ENCODE data around the gene MRPL16. TPM values are rescaled to one million over a fixed set of nuclear protein-coding genes. Genes with fewer than 3 reads are reported as not detected.
"Not testable (repeated sequence)": the region's sequence is repeated elsewhere in the genome, so short reads cannot be mapped to it uniquely, and the experiment has no call there.

Gene MRPL16
- total RNA-seq (2014; rRNA removed; shearing (Covaris generic)) = 94.0 and 100 TPM in 2 replicates

DNA sequence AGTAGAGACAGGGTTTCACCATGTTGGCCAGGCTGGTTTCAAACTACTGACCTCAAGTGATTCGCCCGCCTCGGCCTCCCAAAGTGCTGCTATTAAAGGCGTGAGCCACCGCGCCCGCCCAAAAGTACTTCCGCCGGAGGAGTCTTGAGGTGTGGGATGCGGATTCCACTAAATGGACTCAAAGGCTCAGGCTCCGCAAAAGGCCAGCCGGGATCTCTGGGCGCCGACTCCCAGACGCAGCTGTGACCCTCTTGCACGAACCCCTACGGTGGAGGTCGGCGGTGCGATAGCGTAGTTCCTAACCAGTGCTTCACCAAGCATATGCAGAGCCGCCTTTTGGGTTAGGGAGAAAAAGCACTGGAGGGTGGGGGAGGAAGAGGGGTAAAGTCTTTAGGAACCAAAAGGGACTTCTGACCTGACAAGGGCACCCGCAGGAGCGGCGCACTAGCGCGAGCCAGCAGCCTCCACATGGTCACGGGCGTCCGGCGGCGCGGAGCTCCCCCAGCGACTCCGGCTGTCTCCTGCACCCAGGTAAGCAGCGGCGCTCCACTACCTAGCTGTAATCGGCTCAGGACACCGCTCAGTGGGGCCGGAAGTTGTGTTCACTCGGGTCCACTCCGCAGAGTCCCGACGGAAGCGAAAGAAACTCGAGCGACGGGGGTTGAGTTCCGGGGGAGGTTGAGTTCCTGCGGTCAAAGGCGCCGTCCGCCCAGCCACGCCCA is at the start of gene MRPL16:
TSS of gene MRPL16 (minus strand) at position 590 of the 722 bp plus-strand sequence. CDS start at position 470, 120 bp downstream.
- DNase-seq (ENCODE audit: low spot score) = peak; percentile 96

DNA sequence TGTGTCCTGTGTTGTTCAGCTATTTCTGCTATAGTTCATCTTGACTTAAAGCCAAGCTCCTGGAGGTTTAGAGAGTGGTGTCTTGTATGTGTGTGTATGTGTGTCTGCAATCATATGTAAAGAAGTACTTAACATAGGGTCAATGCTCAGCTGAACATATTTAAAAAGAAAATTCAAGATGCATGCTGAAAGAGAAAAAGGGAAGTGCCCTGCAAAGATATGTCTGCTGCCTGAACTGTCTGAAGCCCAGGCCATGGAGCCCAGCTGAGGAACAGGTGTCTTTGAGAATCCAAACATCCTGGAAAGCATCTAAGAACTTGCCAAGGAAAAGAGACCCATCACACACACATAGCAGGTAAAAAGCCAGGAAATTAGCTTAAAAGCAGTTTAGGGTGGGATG is 49.1 kb upstream of the MRPL16 start:
- no peak for DNase-seq (ENCODE audit: low spot score)

DNA sequence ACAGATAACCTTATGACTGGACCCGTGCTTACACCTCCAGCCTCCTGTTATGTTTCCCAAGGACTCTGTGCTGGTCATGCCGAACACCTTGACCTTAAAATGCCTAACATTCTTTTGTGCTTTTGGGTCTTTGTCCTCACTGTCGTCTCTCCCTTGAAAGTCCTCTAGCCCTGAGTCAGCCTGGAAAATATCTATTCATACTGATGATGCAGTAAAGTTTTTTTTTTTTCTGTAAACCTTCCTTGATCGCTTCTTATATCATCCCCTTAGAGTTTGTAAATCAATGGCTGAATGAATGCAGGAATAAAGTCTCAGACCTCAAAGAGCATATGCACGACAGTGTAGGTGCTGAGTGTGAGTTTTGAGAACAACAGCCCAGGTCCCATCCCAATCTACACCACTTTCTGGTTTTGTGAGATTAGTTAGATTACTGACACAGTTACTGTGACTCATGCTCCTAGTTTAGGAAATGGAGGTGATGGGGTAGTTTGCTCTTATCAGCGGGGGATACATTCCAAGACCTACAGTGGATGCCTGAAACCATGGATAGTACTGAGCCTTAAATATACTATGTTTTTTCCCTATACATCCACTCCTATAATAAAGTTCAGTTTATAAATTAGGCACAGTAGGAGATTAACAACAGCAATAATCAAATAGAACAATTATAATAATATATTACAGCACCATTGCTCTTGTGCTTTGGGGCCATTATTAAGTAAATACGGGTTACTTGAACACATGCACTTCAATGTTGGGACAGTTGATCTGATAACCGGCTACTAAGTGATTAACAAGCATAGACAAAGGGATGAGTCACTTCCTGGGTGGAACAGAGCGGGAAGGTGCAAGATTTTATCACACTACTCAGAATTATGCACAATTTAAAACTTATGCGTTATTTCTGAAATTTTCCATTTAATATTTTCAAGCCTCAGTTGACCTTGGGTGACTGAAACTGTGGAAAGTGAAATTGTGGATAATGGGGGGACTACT is 47.2 kb upstream of the MRPL16 start:
- DNase-seq (ENCODE audit: low spot score) = peak; percentile 73

DNA sequence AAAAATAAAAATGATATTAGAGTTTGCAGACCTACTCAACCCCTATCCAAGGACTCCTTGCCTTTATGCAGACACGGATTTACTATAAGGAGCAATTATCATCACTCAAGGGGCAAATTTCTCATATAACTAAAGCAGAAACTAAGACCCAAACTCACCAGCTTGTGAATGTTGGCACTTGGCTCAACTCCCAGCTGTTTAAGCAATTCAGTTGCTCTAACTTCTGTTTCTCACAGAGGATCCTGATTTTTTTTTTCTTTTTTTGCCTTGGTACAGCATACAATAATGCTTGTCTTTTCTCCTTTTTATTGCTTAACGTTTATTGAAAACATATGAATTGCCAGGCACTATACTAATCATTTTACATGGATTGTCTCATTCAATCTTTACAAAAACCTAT is 44.3 kb upstream of the MRPL16 start:
- DNase-seq (ENCODE audit: low spot score) = no peak

DNA sequence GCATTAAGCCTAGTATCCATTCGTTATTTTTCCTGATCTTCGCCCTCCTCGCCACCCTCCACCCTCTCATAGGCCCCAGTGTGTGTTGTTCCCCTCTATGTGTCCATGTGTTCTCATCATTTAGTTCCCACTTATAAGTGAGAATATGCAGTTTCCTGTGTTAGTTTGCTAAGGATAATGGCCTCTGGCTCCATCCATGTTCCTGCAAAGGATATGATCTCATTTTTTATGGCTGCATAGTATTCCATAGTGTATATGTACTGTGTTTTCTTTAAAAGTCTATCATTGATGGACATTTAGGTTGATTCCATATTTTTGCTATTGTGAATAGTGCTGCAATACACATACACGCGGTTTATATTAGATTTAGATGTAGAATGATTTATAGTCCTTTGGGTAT is 40.8 kb upstream of the MRPL16 start:
- DNase-seq (ENCODE audit: low spot score) = not testable (repeated sequence)

DNA sequence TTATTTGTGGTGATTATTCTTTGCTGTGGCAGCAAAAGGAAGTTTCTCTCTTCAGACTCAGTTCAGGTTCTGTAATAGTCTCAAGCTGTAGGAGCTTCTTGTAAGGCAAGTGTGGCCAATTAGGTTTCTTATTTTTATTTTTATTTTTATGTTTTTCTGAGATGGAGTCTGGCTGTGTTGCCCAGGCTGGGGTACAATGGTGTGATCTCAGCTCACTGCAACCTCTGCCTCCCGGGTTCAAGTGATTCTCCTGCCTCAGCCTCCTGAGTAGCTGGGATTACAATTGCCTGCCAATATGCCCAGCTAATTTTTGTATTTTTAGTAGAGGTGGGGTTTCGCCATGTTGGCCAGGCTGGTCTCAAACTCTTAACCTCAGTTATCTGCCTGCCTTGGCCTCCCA is 39.0 kb upstream of the MRPL16 start:
- not testable (repeated sequence) for DNase-seq (ENCODE audit: low spot score)

DNA sequence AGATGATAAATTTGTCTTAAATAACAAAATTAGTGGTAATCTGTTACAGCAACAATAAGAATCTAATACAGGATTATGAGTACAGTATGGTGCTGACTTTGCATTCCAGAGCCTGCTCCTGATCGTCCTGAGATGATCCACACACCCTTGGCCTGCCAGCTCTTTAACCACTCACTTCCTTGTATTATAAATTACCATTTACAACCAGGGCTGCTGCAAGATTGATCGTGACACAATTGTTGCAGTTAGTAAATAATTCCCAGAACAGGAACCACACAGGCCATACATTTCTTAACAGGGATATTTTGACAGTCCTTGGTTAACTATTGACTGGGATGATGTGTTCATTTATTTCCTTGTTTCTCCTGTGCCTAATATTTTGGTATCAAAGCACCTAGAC is 38.6 kb upstream of the MRPL16 start:
- peak; percentile 76 for DNase-seq (ENCODE audit: low spot score)

DNA sequence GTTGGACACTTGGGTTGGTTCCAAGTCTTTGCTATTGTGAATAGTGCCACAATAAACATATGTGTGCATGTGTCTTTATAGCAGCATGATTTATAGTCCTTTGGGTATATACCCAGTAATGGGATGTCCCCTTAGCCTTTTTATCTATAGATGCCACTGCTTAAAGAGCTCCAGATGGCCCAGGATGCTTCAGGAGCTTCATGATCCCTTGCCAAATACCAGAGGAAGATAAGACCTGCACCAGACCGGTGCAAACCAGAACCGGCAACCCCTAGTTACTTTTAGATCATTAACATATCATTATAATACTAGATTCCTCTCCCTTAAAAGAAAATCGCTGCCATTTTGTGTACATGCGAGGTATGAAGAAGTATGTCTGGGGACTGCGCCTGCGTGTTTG is 37.9 kb upstream of the MRPL16 start:
- DNase-seq (ENCODE audit: low spot score) = not testable (repeated sequence)

DNA sequence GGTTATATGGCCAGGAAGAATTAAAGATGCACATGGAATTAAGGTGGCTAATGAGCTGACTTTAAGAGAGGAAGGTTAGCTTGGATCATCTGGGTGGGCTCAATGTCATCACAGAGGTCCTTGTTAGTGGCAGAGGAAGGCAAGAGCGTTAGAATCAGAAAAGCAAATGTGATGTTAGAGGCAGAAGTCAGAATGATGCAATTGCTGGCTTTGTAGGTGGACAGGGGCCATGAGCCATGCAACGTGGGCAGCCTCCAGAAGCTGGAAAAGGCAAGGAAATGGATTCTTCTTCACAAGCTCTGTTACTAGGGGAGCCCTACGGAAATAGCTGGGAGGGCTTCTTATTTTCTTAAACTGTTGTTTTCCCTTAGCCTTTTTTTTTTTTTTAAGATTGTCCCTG is 37.0 kb upstream of the MRPL16 start:
- DNase-seq (ENCODE audit: low spot score) = no peak

DNA sequence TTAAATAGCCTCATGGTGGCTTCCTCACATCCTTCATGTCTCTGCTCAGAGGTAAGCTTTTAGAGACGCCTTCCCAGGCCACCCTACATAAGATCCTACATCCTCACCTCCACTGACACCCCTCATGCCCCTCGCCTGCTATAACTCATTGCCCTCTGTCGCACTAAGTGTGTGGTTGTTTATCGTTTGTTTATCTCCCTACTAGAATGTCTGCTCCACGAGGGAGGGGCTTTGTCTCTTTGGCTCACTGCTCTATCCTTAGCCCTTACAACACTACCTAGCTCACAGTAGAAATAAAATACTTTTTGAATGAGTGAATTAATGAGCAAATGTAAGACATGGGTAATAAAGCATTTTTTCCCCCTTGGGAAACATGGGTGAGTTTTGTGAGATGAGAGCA is 36.0 kb upstream of the MRPL16 start:
- DNase-seq (ENCODE audit: low spot score) = no peak

DNA sequence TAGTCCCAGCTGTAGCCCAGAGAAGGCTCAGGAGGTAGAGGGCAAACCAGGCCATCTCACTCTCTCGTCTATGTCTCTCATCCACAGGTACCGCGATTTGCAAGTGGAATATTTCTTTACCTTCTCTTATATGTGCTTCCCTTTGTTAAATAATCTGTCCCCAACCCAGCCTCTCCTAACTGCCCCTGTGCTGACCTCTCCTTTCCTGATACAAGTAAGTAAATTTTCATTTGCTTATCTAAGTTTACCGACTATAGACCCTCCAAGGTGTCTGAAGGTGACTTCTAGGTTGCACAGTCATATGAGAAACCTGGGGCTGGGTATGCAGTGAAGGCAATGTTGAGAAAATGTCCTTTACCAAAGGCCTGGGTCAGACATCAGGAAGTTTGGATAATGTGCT is 34.8 kb upstream of the MRPL16 start, which contains the start of gene CBLIF:
TSS of gene CBLIF (minus strand) at position 101 of the 400 bp plus-strand sequence. CDS start at position 55, 46 bp downstream.
- no peak for DNase-seq (ENCODE audit: low spot score)

DNA sequence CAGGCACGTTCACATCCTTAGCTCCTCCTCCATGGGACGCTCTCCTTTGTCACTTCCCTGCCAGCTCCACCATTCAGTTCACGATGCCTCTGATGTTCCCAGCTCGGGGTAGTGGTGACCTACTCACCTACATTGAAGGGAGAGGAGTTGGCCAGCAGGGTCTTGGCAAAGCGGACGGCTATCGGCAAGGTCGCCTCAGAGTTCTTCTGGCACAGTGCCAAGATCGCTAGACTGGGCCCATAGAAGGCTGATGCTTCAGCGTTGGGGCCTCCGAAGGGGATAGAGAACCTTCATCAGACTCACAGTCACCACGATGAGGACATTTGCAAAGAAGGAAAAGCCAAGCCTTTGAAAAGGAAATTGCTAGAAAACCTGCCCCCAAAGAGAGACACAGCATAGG is 31.7 kb upstream of the MRPL16 start:
- no peak for DNase-seq (ENCODE audit: low spot score)

DNA sequence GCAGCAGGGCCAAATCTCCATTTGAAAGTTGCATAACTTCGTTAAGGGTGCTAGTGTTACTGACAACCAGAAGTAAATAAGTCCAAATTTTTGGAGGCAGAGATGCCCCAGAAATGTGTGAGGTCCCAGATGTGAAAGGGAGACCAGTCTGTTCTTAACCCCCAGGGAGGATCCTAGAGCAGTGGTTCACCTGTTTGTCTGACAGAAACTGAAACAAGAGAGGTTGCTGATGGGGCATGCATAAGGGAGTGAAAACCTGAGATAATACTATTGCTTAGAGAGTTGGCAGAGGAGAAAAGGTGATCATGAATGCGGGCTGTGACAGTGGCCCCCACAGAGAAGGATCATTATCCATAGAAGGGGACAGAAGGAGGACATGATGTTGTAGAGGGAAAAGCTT is 30.9 kb upstream of the MRPL16 start:
- DNase-seq (ENCODE audit: low spot score) = no peak

DNA sequence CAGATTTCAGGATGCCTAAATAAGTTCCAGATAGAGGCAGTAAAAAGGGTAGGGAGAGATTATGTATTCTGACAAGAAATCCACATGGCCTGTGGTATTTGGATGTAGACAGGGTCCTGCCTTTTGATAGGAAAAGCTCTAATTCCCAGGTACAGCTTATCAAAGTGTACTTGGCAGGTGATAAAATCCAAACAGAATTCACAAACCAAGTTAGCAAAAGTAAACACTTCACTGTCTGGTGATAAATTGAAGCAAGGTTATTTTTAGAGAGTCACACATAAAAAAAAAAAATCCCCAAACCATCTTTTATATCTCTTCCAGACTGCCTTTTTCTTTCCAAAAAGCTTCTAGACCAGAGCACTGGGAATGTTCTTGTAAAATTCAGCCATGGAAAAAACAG is 29.0 kb upstream of the MRPL16 start:
- no peak for DNase-seq (ENCODE audit: low spot score)

DNA sequence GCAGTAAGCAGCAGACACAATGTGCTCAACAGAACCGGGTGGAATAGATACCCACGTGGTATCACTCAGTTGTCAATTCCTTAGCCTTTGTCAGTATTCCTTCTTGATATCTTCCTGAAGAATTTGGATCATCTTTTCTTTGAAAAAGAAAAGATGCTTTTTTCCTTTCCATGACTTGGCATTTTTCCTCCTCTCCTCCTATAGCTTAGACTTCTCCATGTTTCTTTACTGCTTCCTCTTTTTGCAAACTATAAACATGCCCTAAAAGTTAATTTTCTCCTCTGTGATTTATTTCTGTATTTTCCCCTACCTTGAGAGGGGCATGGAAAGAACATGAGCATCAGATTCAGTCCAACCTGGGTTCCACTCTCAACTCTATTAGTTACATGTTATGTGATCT is 23.0 kb upstream of the MRPL16 start:
- no peak for DNase-seq (ENCODE audit: low spot score)

DNA sequence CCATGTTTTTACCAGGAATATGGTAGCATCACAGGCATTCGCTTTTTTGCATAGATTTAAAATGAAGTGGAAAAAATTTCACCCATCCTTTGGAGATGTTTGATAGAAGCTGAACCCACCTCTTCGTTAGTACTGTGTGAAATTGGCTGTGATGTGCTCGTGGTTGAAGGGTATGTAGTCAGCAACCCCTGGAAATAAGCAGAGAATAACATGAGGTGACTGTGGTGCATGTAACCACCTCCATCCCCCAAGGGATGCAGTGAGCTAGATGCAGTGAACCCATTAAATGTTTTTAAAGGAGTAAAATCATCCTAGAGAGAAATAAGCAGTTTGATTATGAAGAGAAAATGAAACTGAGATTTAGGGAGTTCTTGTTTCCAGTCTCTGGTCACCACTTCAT is 18.8 kb upstream of the MRPL16 start:
- DNase-seq (ENCODE audit: low spot score) = no peak

DNA sequence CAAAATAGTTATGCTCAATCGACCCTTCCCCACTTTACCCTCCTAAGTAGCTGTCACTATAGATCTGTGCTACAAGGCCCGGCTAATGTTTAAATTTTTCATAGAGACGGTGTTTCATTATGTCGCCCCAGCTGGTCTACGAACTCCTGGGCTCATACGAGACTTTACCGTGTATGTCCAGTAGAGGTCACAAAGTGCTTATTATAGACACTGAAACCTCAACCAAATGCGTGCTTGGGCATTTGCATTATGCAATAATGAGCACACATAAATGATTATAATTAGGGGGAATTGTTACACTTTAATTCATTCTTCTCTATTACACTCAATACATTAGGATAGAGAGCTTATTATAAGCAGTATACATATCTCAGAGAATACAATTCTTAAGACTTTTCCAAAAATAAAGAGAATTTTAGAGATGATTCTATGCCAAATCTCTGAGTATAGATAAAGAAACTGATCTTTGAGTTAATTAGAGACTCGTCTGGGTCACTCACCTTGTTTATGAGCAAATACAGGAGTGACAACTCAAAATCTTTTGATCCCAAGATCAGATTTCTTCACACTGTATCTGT is 12.5 kb upstream of the MRPL16 start:
- peak; percentile 92 for DNase-seq (ENCODE audit: low spot score)

DNA sequence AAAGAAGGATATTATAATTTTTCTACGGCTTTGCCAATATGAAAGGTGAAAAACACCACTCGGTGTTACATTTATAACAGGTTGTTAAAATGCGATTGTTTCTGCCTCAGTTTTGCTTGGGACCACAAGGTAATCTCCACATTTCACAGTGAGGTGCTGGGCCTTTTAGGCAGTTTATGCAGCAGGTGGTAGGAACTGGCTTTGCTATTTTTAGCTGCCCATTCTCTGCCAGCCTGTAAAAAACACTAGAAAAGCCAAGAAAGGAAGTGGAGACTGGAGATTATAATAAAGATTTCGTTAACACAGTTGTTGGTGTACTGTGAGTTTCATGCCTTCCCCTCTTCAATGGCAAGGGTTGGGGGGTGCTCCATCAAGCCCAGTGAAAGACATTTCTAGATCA is 8.0 kb upstream of the MRPL16 start:
- no peak for DNase-seq (ENCODE audit: low spot score)

DNA sequence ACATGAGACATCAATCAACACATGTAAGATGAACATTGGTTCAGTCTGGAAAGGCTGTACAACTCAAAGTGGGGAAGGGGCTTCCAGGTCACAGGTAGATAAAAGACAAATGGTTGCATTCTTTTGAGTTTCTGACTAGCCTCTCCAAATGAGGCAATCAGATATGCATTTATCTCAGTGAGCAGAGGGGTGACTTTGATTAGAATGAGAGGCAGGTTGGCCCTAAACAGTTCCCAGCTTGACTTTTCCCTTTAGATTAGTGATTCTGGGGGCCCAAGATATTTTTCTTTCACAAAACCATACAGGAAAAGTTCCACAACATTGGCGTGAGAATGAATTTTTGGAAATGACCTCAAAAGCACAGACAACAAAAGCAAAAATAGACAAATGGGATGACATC is 5.9 kb upstream of the MRPL16 start:
- DNase-seq (ENCODE audit: low spot score) = not testable (repeated sequence)

DNA sequence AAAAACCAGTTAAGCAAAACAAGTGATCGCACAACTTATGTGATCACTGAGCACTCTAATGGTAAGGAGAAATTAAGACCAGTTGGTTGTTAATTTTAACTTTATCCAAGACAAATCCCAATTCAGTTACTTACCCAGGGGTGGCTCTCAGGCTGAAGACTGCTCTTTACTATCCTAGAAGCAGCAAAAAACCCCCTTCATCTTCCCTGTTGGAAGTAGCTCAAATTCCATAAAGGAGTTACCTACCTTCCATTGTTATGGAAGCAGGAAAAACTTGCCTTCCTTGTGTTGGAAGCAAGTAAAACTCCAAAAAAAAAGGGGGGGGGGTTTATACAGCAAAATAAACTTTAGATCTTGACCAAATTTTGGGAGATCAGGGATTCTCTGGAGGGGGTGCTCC is 5.2 kb upstream of the MRPL16 start:
- DNase-seq (ENCODE audit: low spot score) = no peak

DNA sequence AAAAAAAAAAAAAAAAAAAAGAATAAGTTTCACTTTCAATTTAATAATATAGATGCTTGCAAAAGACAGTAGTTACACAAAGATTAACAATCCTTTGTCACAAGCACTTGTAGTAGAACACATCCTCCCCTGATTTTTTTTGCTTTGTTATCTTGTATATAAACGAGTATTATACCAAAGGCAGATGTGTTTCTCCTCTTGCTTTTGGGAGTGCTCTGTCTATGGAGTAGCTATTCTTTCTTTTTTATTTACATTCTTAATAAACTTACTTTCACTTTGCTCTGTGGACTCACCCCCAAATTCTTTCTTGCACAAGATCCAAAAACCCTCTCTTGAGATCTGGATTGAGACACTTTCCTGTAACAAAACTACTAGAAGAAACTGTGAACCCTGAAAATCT is 3.4 kb upstream of the MRPL16 start:
- no peak for DNase-seq (ENCODE audit: low spot score)

DNA sequence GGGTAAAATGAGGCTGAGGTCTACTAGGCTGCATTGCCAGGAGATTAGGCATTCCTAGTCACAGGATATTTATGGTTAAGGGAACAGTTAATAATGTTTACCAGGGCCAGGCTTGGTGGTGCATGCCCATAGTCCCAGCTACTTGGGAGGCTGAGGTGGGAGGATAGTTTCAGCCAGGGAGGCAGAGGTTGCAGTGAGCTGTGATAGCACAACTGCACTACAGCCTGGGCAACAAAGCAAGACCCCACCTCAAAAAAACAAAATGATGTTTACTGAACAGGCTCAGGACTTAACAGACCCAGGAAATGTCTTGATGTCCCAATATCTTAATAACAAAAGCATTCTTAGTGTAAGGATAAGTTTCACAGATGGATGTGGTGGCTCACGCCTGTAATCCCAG is 2.8 kb upstream of the MRPL16 start:
- no peak for DNase-seq (ENCODE audit: low spot score)

All from HT-29 (cell line).